ENCODE measurements around the gene SLC18A3.

GRCh38 chr10:49595713-49596492 lies 14.2 kb upstream of the SLC18A3 start:
- TF ChIP-seq, protein P1, sequence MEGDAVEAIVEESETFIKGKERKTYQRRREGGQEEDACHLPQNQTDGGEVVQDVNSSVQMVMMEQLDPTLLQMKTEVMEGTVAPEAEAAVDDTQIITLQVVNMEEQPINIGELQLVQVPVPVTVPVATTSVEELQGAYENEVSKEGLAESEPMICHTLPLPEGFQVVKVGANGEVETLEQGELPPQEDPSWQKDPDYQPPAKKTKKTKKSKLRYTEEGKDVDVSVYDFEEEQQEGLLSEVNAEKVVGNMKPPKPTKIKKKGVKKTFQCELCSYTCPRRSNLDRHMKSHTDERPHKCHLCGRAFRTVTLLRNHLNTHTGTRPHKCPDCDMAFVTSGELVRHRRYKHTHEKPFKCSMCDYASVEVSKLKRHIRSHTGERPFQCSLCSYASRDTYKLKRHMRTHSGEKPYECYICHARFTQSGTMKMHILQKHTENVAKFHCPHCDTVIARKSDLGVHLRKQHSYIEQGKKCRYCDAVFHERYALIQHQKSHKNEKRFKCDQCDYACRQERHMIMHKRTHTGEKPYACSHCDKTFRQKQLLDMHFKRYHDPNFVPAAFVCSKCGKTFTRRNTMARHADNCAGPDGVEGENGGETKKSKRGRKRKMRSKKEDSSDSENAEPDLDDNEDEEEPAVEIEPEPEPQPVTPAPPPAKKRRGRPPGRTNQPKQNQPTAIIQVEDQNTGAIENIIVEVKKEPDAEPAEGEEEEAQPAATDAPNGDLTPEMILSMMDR (IDR thresholded peaks at IDR 0.05), result no peak
- no peak for TF ChIP-seq POLR2A (IDR thresholded peaks at IDR 0.05)
